ENCODE results near the gene MCUB.
"Not testable (repeated sequence)": the region's sequence is repeated elsewhere in the genome, so short reads cannot be mapped to it uniquely, and the experiment has no call there.

The MCUB gene

DNA sequence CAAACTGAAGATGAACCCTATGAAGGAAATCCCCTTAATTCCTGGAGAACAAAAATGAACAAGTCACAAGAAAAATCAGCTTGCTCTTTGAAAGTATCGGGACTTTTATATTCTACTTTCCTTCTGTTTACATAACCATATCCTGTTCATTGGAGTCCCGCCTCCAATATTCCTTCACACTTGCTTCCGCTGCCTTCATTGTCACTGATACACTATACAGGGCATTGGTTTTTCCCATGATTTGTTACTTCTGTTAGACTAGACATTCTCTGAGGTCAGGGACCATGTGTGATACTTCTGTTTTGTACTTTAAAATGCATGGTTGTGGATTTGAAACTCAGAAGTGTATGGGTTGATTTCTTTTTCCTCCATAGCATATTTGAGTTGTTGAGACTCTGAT is 18.8 kb downstream of the MCUB start:
- DNase-seq (ENCODE audit: low read depth, low spot score) = no peak

- not testable (repeated sequence) for DNase-seq (ENCODE audit: low read depth, low spot score)
These were observed 20.0 kb downstream of the MCUB start for GRCh38 chr4:109579997-109580396.

- DNase-seq (ENCODE audit: low read depth, low spot score) = no peak
These were observed 28.1 kb downstream of the MCUB start for GRCh38 chr4:109588176-109588575.

DNA sequence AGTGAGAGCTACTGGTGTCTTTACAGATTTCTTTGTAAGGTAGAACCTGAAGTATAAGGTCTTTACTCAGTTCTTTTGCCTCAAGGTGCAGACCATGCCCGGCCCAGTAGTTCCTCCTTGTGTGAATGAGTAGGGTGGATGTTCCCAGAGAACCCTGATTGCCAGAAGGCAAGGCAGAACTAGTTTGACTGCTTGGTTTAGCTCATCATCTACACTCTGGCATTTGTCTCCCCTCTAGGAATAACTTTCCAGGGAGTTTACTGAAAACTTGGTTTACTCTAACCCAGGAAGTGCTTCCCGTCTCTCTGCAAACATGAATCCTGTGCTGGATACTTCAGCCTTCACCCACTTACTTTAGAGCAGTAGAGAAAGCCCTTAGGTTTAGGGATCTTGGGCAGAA is 29.1 kb downstream of the MCUB start:
- no peak for DNase-seq (ENCODE audit: low read depth, low spot score)

- no peak for DNase-seq (ENCODE audit: low read depth, low spot score)
These were observed 29.6 kb downstream of the MCUB start for GRCh38 chr4:109589605-109590004.

- no peak for DNase-seq (ENCODE audit: low read depth, low spot score)
These were observed 30.9 kb downstream of the MCUB start for GRCh38 chr4:109590905-109591304.

DNA sequence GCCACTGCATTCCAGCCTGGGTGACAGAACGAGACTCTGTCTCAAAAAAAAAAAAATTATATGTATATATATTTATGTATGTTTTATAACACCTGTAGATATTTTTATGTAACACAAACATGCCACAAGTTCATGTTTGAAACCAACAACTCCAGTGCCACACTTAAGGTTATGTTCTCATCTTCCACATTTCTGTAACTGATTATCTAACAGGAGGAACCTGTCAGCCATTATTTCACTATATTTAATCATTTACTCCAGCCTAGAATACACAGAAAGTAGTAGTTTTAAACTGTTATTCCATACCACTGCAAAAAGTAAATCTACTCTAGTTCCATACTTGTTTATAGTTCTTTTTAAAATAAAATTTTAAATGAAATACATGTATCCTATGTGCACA is 32.3 kb downstream of the MCUB start:
- DNase-seq (ENCODE audit: low read depth, low spot score) = no peak

GRCh38 chr4:109595123-109595522 is 35.1 kb downstream of the MCUB start:
- not testable (repeated sequence) for DNase-seq (ENCODE audit: low read depth, low spot score)

GRCh38 chr4:109596420-109597085 is 36.5 kb downstream of the MCUB start:
- DNase-seq (ENCODE audit: low read depth, low spot score) = not testable (repeated sequence)

DNA sequence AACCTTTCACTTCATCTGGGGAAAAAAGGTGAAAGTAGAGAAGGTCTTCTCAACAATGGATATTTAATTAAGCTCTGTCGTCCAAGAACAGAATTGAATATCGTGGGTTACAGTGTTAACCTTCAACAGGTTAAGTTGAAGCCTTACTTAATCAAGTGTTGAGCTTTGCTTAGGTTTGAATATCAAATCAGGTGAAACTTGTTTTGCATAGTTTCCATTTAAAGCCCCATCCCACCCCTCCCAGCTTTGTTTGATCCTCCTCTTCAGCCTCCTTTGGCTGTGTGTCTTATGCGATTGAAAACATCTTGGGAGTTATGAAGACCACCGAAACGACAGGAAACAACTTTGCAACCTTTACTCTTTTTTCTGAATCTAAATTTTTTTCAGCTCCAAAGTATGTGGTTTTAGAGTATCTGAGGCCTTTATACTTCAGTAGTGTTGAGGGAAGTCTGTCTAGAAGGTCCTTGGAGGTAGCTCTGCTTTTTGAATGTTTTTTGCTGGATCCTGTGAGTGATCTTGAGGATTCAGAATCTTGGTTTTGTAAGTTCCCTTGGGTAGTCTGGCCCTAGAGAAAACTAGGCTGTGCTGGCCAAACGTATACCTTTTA is 39.1 kb downstream of the MCUB start:
- DNase-seq (ENCODE audit: low read depth, low spot score) = no peak

DNA sequence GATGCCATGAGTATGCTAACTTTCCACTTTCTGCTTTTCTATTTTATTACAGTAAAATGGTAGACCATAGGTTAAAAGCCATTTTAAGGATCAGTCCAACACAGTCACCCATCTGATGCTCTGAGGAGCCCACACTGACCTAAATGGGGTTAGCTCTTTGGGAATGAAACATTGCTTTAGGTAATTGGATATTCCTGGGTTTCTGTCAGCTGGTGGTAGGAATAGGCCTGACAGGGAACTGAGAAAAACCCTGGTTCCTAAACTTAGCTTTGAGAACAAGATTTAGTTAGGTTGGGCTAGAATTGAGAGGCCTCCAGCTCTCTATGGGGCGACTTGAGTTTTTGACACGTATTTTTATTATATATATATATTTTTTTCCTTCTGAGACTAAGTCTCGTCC is 40.4 kb downstream of the MCUB start:
- DNase-seq (ENCODE audit: low read depth, low spot score) = no peak

DNA sequence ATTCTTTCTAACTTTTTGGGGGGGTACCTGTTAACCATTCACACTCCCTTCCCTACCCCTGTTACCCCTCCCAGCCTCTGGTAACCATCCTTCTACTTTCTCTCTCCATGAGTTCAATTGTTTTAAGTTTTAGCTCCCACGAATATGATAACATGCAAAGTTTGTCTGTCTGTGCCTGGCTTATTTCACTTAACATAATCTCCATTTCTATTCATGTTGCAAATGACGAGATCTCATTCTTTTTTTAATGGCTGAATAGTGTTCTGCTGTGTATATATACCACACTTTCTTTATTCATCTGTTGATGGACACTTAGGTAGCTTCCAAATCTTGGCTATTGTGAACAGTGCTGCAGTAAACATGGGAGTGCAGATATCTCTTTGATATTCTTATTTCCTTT is 41.3 kb downstream of the MCUB start:
- no peak for DNase-seq (ENCODE audit: low read depth, low spot score)

- DNase-seq (ENCODE audit: low read depth, low spot score) = no peak
These were observed 47.9 kb downstream of the MCUB start for GRCh38 chr4:109607976-109608375.

DNA sequence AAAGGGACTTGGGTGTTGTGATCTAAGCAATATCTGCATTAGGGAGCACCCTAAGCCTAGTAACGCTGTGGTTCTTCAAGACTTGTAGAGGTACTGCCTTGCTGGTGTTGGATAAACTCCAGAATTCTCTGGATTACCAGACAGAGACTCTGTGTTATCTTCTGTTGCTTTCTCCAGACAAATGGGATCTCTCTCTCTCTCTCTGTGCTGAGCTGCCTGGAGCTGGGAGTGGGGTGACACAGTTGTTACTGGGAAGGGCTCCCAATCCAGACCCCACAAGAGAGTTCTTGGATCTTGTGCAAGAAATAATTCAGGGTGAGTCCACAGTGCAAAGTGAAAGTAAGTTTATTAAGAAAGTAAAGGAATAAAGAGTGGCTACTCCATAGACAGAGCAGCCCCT is 48.8 kb downstream of the MCUB start:
- DNase-seq (ENCODE audit: low read depth, low spot score) = no peak

DNA sequence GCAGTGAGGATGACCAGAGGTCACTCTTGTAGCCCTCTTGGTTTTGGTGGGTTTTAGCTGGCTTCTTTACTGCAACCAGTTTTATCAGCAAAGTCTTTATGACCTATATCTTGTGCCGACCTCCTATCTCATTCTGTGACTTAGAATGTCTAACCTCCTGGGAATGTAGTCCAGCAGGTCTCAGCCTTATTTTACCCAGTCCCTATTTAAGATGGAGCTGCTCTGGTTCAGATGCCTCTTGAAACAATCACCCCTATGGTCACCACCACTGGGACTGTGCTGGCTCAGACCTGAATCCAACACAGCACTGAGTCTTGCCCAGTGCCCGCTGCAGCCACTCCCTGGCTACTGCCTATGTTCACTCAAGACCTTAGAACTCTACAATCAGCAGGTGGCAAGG is 49.4 kb downstream of the MCUB start:
- no peak for DNase-seq (ENCODE audit: low read depth, low spot score)

DNA sequence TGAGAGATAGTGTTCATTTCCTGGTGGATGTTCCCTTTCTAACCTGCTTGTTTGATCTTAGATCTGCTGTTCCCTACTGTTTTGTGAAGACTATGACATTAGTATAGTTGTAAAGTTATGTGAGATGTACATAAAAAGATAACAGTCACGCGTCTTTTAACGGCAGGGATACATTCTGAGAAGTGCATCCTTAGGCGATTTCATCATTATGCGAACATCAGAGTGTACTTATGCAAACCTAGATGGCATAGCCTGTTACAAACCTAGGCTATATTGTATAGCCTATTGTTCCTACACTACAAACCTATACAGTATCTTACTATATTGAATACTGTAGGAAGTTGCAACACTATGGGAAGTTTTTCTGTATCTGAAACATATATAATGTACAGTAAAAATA is 50.4 kb downstream of the MCUB start:
- DNase-seq (ENCODE audit: low read depth, low spot score) = no peak

DNA sequence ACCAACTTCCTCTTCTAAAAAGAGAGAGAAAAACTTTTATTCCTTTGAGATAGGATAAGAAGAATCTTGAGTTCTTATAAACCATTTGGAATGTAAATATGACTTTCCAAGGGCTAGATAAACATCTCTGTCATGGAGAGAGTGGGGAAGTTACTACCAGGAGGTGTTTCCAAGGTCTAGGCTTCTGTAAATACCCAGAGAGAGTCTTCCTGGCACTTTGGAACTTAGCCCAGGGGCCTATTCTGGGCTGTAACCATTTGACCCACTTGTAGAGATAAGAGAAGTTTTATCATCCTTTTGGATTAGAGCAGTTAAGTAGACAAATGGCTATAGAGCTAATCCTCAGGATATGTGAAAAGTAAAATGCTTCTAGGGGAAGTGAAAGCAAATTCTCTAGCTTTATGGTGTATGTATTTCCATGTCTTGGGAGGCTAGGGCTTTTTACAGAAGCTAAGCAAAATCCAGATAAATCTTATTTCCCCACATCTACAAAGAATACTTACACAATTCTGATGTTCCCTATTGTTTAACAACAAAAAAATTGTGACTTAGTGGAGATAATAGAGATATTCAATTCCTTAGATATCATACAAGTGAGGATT is 51.1 kb downstream of the MCUB start:
- no peak for DNase-seq (ENCODE audit: low read depth, low spot score)

GRCh38 chr4:109614015-109614414 is 54.0 kb downstream of the MCUB start:
- DNase-seq (ENCODE audit: low read depth, low spot score) = no peak

GRCh38 chr4:109614466-109614865 is 54.4 kb downstream of the MCUB start:
- no peak for DNase-seq (ENCODE audit: low read depth, low spot score)

GRCh38 chr4:109615742-109616141 is 55.7 kb downstream of the MCUB start:
- DNase-seq (ENCODE audit: low read depth, low spot score) = no peak

DNA sequence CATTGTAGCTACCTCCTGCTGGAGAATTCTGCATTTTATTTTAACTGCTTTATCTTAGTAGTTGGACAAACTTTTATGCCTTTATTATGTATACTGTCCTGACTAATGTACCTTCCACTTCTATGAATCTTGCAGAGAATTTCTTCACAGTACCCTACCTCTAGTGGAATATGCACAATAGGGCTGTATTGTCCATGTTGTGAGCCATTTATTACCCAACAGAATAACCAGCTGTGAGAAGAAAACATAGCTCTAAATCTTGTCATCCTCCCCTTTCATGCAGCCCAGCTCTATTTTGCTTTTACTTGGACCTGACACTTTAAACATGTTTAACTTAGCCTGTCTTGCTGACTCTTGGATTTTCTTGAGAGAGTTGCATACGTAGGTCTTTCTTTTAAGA is 56.2 kb downstream of the MCUB start:
- DNase-seq (ENCODE audit: low read depth, low spot score) = no peak

- DNase-seq (ENCODE audit: low read depth, low spot score) = no peak
These were observed 62.6 kb downstream of the MCUB start for GRCh38 chr4:109622626-109623025.

GRCh38 chr4:109624536-109624935 is 64.5 kb downstream of the MCUB start:
- no peak for DNase-seq (ENCODE audit: low read depth, low spot score)
